ENCODE data around the gene BEND6. TPM values are rescaled to one million over a fixed set of nuclear protein-coding genes. Genes with fewer than 3 reads are reported as not detected.

Gene BEND6
- total RNA-seq, 4 donors from 2014 or later: 0.55 to 0.79 TPM; not detected in 2

DNA sequence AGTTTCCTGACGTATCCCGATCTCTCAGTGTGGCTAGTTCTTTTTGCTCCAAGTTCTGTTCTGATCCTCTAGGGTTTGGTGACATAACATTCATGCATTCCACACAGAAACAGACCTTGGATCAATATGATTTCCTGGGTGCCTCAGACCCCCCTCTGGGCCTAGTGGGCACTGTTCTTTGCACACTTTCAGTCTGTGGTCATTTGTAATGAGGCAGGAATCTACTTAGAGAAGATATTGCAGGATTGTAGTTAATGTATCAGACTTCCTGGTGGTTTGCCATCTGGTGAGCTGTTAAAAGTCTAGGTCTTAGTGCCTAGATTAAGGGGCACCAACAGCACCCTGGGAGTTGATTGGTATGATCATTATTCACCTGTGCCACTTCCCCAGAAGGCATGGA, 7.5 kb downstream of the BEND6 start:
- Histone ChIP-seq H3K4me1 (no peaks in the 10 kb centered on the region), H3K9me3 (no peaks in the 10 kb centered on the region), H3K27ac (no peak overlapping the region), H3K27me3 (peaks cover 6% of the 10 kb centered on the region), H3K36me3 (no peaks in the 10 kb centered on the region), H3K4me3 (no peak overlapping the region)
- TF ChIP-seq POLR2A (IDR thresholded peaks at IDR 0.05) (no peak), CTCF (IDR thresholded peaks at IDR 0.05) (no peak), POLR2AphosphoS5 (IDR thresholded peaks at IDR 0.05) (no peak), EP300 (IDR thresholded peaks at IDR 0.05; ENCODE audit: low read depth) (no peak)
- no peak for DNase-seq
- in situ Hi-C loops (cut with MboI; ENCODE audit: low pct_ligation_motif_present in 1 of 4, low pct_unique_long_range_greater_than_20kb in 1 of 4, low sequenced_read_pairs in 3 of 4) (no loop called here), intact Hi-C loops (cut with DNase I; ENCODE audit: low total_unique reads) (no loop called here)
- 84 to 100% methylated on average over 2 of the region's 2 CpGs for WGBS, 2 donors (ENCODE audit: low coverage in 1 of 2)

GRCh38 chr6:56963043-56963442, 8.1 kb downstream of the BEND6 start:
- WGBS, 2 donors (ENCODE audit: low coverage in 1 of 2): 93 to 94% methylated on average over 3 of the region's 3 CpGs
- intact Hi-C loops (cut with DNase I; ENCODE audit: low total_unique reads): no loop called here
- Histone ChIP-seq H3K4me1 (no peaks in the 10 kb centered on the region), H3K9me3 (no peaks in the 10 kb centered on the region), H3K27ac (no peak overlapping the region), H3K4me3 (no peak overlapping the region), H3K27me3 (peaks cover under 1% of the 10 kb centered on the region), H3K36me3 (no peaks in the 10 kb centered on the region)
- no peak for TF ChIP-seq POLR2A (IDR thresholded peaks at IDR 0.05)
- no peak for TF ChIP-seq CTCF (IDR thresholded peaks at IDR 0.05)
- TF ChIP-seq POLR2AphosphoS5 (IDR thresholded peaks at IDR 0.05): no peak
- no peak for TF ChIP-seq EP300 (IDR thresholded peaks at IDR 0.05; ENCODE audit: low read depth)
- DNase-seq: no peak
- in situ Hi-C loops (cut with MboI; ENCODE audit: low pct_ligation_motif_present in 1 of 4, low pct_unique_long_range_greater_than_20kb in 1 of 4, low sequenced_read_pairs in 3 of 4): no loop called here

DNA sequence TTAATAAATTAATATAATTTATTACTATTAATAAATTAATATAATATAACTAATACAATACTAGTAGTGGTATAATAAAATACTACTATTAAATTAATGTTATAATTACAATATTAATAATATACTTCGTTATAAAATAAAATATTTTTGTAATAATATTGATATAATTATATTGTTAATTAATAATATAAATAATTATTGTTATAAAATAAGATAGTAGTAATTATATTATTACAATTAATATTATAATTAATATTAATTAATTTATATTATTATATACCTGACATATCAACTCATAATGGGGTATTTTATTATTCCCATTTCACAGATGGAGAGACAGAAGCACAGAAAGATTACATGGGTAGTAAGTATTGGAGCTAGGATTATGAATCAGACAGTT, 8.9 kb downstream of the BEND6 start:
- no peak overlapping the region for H3K27ac ChIP-seq
- H3K4me1 ChIP-seq: no peaks in the 10 kb centered on the region
- H3K9me3 ChIP-seq: no peaks in the 10 kb centered on the region
- H3K36me3 ChIP-seq: no peaks in the 10 kb centered on the region
- no peak overlapping the region for H3K4me3 ChIP-seq
- in situ Hi-C loops (cut with MboI; ENCODE audit: low pct_ligation_motif_present in 1 of 4, low pct_unique_long_range_greater_than_20kb in 1 of 4, low sequenced_read_pairs in 3 of 4) (no loop called here), intact Hi-C loops (cut with DNase I; ENCODE audit: low total_unique reads) (no loop called here)
- no peaks in the 10 kb centered on the region for H3K27me3 ChIP-seq
- no peak for TF ChIP-seq CTCF (IDR thresholded peaks at IDR 0.05)
- TF ChIP-seq POLR2AphosphoS5 (IDR thresholded peaks at IDR 0.05): no peak
- no peak for TF ChIP-seq EP300 (IDR thresholded peaks at IDR 0.05; ENCODE audit: low read depth)
- no peak for TF ChIP-seq POLR2A (IDR thresholded peaks at IDR 0.05)
- WGBS, 2 donors (ENCODE audit: low coverage in 1 of 2): 54 to 67% methylated on average over 1 of the region's 1 CpG
- no peak for DNase-seq

- no peaks in the 10 kb centered on the region for H3K27me3 ChIP-seq
- no peak for TF ChIP-seq EP300 (IDR thresholded peaks at IDR 0.05; ENCODE audit: low read depth)
- no peak for TF ChIP-seq POLR2A (IDR thresholded peaks at IDR 0.05)
- no peak for TF ChIP-seq CTCF (IDR thresholded peaks at IDR 0.05)
- no peak for TF ChIP-seq POLR2AphosphoS5 (IDR thresholded peaks at IDR 0.05)
- H3K9me3 ChIP-seq: no peaks in the 10 kb centered on the region
- no peak overlapping the region for H3K27ac ChIP-seq
- intact Hi-C loops (cut with DNase I; ENCODE audit: low total_unique reads) (no loop called here), in situ Hi-C loops (cut with MboI; ENCODE audit: low pct_ligation_motif_present in 1 of 4, low pct_unique_long_range_greater_than_20kb in 1 of 4, low sequenced_read_pairs in 3 of 4) (no loop called here)
- H3K4me3 ChIP-seq: no peak overlapping the region
- no peaks in the 10 kb centered on the region for H3K4me1 ChIP-seq
- DNase-seq: no peak
- WGBS, 2 donors (ENCODE audit: low coverage in 1 of 2): 83 to 94% methylated on average over 1 of the region's 1 CpG
- H3K36me3 ChIP-seq: no peaks in the 10 kb centered on the region
Measured at GRCh38 chr6:56965126-56965525, 10.2 kb downstream of the BEND6 start.
